GM18858 (cell line): ENCODE data around the gene CEP19.
"Not testable (repeated sequence)": the region's sequence is repeated elsewhere in the genome, so short reads cannot be mapped to it uniquely, and the experiment has no call there.

Experiments used
- ATAC-seq: cut with Tn5 transposase; IDR thresholded peaks from one replicate; pipeline ENCODE4 v1.9.1; 2021; ENCODE audit not compliant: unreplicated experiment

Gene CEP19, protein sequence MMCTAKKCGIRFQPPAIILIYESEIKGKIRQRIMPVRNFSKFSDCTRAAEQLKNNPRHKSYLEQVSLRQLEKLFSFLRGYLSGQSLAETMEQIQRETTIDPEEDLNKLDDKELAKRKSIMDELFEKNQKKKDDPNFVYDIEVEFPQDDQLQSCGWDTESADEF

DNA sequence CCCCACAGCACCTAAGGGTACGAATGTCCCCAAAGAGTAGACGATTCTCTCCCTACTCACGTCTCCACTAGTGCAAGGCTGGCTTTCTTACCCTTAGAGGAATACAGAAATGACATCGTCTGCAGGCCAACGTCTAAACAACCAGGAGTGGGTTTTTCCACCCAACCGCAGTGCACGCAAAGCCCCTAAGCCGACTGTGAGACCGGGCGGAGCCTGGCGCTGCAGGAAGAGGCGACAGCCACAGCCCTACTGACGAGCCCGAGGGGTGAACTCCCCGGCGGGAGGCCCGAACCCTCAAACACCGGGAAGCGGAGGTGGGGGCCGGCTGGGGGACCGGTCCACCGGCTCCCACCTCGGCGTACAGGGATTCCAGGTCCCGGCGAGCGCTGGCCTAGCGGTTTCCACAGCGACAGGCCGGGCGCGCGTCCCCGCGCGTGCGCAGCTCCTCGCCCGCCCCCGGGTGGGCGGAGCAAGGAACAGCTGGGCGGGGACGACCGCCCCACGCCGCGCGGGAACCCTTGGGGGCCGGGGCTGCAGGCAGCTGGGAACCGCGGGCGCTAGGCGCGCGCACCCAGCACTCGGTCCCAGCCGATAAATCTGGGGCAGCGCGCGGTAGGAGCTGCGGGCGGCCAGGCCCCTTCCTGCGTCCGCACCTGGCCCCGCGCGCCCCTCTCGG, at the start of gene CEP19, which contains the start of gene PIGX:
Gene CEP19 (minus strand): TSS at position 413 of the 676 bp plus-strand sequence. CDS start 3,593 bp downstream, outside the sequence.
Gene PIGX (plus strand): TSS at position 540 of the 676 bp plus-strand sequence.
- ATAC-seq: peak; percentile 68

DNA sequence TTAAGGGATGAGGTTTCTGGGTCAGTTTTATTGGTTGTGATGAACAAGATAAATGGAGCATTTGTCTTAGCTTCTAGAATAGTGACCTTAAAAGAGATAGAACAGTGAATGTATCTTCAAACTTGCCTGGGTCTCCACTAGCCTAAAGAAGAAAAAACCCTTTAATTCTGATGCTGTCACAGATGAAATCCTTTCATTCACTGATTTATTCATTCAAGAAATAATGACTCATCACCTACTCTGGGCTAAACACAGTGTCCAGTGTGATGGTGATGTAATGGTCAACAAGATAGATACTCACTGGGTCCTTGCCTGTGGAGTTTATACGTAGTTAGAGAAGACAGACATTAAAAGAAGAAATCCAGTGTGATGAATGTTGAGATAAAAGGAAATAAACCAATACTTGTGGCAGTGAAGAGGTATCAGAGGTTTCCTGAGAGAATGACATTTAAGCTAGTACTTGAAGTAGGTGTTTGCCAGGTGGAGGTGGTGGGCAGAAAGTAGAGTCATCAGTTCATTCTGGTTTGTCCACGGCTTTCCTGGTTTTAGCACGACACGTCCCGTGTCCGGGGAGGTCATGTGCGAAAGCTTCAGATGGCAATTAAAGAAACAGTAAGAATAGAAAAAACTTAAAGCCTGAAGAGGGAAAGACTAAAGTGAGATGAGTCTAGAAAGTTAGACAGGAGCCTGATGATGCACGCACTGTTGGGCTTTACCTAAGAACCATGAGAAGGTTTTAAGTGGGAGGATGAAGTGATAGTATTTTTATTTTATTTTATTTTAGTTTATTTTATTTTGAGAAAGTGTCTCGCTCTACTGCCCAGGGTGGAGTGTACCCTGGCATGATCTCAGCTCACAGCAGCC, 46.1 kb upstream of the CEP19 start:
- ATAC-seq: no peak

- ATAC-seq: no peak
Observed at GRCh38 chr3:196756732-196757131, 44.7 kb upstream of the CEP19 start.

DNA sequence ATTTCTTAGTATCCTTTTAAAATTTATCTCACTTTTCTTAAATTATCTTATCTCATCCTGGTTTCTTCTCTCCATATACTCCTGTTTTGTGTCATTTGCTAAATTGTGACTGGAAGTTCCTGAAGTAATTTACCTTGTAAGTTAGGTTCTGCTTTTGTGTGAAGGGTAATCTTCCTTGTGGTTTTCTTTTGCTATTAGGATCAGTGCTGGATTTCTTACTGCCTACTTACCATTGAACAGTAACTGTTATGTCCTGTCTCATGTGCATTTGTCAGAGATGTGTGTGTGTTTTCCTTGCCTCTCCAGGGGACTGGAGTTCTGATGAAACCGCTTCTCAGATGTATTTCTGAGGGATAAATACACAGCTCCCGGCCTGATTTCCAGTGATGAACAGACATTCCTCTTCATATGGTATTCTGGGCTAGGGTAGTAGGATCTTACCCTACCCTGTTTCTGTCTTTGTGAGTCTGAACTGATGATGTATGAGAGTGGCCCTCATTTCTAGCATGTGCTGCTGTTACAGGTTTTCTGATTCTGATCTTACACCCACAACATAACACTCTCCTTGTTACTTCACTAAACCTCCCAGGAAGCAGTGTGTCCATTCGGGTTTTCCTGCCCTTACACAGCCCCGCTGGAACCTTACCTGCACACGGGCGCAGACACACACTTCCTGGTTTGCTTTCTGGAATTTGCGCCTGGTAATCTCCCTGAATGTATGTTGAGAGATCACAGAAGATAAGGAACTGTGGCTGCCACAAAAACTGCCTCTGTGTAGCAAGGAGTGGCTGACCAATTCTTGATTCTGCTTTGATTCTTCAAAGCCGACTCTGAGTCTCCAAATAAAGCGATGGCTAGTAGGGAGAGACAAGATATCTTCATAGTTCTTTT, 42.3 kb upstream of the CEP19 start:
- no peak for ATAC-seq

DNA sequence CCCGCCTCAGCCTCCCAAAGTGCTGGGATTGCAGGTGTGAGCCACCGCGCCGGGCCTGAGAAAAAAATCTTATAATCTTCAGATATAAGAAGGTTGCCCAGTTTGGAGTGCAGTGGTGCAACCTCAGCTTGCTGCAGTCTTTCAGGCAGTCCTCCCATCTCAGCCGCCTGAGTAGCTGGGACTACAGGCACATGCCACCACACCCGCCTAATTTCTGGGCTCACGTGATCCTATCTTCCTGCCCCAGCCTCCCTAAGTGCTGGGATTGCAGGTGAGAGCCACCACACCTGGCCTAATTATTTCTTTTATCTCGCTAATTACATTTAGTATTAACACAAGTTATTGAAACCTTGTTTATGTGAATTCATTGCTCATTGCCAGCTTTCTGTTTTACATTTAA, 41.2 kb upstream of the CEP19 start:
- ATAC-seq: no peak

- ATAC-seq: no peak
Observed at GRCh38 chr3:196749125-196749524, 37.1 kb upstream of the CEP19 start.

DNA sequence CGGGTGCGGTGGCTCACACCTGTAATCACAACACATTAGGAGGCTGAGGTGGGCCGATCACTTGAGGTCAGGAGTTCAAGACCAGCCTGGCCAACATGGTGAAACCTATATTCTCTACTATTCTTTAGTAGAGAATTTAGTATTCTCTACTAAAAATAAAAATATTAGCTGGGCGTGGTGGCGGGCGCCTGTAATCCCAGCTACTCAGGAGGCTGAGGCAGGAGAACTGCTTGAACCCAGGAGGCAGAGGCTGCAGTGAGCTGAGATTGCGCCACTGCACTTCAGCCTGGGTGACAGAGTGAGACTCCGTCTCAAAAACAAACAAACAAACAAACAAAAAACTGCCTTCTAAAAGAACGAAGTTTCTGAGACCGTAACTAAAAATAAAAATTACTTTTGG, 31.5 kb upstream of the CEP19 start:
- not testable (repeated sequence) for ATAC-seq

DNA sequence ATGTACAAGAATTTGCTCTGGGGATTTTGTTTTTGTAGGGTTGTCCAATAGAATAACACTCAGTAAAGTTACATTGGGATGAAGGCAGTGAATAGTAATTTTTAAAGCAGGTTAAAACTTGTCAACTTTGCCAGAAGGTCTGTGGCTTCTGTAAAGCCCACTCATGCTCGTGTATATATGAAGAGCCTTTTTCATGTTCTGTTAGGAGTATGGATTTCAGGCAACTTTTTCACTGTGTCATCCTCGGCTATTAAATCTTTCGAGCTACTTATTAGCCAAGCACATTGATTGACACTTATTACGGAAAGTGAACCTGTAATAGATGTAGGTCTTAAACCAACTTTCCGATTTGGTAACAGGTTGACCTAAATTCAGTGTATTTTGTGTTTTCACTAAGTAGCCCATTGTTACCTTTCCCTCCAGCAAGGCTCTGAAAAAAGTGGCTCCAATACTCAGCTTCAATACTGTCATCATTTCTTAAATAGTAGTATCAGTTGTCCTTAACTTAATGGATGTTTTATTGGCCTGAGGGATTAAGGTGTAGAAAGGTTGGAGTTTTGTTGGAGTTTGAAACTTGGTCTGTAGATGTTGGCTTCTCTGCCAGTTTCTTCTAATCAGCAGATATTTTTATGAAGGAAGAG, 29.3 kb upstream of the CEP19 start:
- ATAC-seq: no peak

DNA sequence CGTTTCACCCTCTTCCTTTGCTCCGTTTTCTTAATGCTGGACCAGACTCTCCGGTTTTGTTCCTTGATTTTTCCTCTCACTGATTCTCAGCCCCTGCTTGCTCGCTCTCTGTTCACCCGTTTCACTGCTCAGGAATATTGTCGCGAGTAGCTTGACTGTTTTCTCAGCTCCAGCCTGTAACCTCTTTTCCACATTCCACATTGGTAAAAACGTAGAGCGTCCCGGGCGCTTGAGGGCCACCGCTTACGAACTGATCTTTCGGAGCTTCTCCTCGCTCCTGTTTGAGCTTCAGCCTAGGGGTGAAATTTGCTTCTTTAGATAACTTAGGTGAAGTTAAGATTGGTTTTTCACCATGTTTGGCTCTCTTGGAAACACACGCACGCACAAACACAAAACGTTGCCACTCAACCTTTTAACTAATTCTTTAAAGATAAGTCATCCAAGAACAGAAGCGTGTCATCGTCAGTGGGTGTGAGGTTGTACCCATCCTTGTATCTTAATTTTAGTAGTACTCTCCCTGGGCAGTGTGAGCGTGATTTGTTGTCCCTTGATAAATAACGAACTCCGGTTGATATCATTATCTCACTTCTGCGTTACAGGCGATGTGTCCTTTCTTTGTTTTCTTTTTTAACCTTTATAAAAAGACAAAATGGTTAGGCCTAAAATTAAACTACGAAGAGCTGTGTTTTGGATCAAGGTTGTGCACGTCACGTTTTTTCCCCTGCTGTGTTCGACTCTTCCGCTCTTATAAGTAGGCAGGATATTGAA, 28.6 kb upstream of the CEP19 start:
- no peak for ATAC-seq

DNA sequence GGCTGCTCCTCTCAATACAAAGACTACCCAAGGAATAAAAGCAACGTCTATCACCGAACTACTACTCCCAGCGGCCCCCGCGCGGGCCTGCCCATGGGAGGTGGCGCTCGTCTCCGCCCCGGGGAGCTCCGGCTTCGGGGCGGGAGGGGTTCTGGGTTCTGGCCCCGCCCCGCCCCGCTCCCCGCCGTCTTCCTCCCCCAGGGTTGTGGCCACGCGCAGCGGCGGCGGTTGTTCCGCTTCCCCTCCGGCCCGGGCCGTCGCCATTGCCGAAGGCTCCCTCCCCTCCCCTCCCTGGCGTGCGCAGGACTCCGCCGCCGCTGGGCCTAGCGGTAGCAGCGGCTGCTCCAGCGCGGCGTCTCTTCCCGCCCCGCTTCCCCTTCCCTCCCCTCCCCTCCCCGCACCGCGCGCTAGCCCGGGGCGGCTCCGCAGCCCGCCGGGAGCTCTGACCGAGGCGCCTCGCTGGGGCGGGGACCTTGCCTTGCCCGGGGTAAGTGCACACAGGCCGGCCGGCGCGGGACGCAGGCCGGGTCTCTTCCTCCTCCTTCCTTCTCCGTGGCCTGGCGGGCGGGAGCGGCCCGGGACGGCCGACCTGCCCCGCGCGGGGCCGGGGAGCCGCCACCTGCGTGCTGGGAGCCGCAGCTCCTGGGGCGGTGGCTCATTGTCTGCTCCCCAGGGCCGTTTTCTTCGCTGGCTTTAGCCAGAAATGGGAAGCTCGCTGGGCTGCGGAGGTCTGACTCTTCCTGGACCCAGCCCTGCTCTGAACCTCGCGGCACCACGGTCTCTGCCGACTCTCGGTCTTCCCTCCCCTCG, 27.8 kb upstream of the CEP19 start, which contains the start of gene PAK2:
Gene PAK2 (plus strand): TSS at position 187 of the 810 bp plus-strand sequence. CDS start 42,790 bp downstream, outside the sequence.
- ATAC-seq: peak; percentile 79

DNA sequence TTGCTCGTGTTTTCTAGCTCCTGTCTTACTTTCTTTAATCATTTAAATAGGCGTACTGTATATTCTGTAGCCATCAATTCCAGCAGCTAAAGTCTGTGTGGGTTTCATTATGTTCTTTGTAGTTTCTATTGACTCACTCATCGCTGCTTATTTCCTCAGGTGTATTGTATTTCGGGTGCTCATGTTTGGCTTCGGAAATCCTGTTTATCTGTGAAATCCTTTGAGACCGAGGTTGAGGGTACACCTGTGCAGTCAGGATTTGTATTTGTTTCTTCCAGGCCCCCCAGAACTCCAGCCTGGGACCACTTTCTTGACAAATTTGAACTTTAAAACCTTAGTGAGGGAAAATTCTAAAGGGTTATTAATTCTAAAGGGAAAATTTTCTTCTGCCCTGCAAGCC, 25.6 kb upstream of the CEP19 start:
- no peak for ATAC-seq

GRCh38 chr3:196736670-196737374, 24.8 kb upstream of the CEP19 start:
- no peak for ATAC-seq

DNA sequence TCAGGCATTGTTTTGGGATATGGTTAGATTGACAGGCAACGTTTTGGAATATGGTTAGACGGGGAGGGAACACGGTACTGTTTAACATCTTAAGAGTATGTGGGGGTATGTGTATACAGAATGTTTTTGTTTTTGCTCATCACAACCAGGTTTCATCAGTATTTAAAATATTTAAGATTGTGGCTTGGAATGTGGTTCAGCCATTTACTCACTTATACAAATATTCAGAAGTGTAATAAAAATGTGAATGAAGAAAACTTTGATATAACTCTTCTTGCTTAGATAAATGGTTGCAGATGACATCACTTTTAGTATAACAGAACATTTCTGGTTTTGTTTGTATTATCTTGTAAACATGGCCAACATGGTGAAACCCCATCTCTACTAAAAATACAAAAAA, 23.7 kb upstream of the CEP19 start:
- ATAC-seq: no peak

DNA sequence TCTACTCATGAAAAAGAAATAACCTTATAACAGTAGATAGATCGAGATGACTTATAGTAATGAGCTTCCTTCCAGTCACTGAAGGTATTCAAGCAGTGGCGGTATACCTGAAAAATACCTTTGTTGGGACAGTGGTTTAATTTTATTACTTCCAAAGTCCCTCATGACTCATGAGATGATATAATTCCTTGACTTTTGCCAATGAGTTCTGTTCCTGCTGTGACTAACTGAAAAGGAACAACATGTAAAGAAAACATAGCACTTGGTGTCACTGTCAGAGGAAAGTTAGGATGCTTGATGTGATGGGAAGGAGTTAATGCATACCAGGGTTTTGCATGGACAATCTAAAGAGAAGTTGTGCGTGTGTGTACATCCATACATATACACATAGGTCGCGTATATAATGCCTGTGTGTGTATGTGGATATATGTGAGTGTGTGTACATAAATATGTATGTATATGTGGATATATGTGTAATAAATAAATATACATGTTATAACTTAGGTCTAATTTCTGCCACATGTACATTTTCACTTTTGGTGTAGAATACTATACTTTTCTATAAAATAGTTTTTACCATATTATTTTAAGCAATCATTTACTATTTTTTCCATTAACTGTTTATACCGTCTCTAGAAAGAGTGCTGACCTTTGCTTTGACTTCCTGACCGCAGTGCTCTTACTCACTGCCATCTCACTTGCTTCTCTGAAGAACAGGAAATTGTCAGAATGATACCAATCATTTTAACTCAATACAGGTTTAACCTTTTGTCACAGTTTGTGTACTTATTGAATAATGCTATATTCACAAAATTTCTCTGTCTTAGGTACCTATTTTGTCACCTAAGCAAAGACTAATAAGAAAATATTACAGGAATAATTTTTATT, 15.0 kb upstream of the CEP19 start:
- no peak for ATAC-seq

GRCh38 chr3:196721097-196721496, 9.0 kb upstream of the CEP19 start:
- ATAC-seq: no peak

DNA sequence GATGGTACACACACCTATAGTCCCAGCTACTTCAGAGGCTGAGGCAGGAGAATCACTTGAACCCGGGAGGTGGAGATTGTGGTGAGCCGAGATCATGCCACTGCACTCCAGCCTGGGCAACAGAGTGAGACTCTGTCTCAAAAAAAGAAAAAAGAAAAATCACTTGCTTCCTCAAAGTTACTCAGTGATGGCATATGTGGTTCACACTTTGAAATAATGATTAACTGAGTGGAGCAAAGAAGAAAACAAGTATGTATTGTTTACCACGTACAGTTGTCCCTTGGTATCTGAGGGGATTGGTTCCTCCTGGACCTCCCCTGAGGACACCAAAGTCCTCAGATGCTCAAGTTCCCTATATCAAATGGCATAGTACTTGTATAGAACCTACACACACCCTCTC, 5.1 kb upstream of the CEP19 start:
- ATAC-seq: not testable (repeated sequence)
